ENCODE measurements around the gene NALCN. TPM values are rescaled to one million over a fixed set of nuclear protein-coding genes. Genes with fewer than 3 reads are reported as not detected.

NALCN gene
- total RNA-seq, 3 donors from 2014 or later = 0.10 to 1.4 (median 0.12) TPM

DNA sequence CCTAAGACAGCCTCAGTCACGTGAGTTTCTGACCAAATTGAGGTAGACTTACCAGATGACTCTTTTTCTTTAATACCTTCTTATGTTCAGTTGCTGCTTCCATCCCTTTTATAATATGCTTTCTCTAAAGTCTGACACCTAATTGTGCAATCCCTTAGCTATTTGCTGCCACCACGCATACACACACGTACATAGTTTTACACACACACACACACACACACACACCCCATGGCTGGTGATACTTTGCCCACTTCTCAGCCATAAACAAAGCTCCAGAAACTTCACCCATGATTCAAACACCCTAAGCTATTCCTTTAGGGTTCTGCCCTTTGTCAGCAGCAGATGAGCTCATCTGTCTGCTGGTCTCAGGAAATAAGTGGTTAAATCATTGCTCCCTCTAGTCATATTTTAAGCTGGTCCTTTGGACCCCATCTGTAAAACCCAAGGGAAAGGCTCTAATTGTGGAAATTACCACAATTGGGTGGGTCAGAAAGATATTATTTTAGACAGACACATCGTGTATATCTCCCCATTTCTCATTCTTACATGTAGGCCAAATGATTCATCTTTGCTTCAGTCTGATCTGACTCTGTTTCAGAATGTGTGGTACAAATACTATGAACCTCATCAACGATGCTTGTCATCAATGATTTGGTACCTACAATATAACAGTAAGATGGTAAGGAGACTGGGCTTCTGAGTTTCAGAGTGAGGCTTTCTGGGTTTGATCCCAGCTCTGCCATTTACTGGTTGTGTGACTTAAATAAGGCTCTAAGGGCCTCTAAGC is 69.2 kb downstream of the NALCN start:
- Histone ChIP-seq H3K4me3 (no peak overlapping the region), H3K36me3 (ENCODE audit: low read depth) (no peaks in the 10 kb centered on the region), H3K4me1 (ENCODE audit: low read depth) (no peaks in the 10 kb centered on the region), H3K9me3 (no peaks in the 10 kb centered on the region)
- intact Hi-C loops (cut with DNase I, micrococcal nuclease) = no loop called here
- TF ChIP-seq CTCF (IDR thresholded peaks at IDR 0.05) = no peak
- ATAC-seq (no peak), DNase-seq (no peak)

DNA sequence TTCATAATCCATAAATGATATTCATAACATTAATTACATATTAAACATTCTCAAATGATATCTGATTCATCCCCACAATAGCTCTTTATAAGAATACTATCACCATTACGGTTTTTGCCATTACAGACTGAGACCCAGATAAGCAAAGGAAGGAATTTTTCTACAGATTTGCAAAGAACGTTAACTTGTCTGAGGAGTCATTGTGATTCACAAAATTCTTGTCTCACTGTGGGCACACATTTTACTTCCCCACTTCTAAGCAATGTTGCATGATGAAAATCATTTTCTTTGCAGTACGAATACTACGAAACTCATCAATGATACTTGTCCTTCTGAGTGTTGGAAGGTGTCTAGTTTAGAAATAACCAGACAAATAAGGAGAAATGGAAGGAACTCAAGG is 70.1 kb downstream of the NALCN start:
- no peaks in the 10 kb centered on the region for H3K9me3 ChIP-seq
- intact Hi-C loops (cut with DNase I, micrococcal nuclease) = no loop called here
- no peaks in the 10 kb centered on the region for H3K4me1 ChIP-seq (ENCODE audit: low read depth)
- no peaks in the 10 kb centered on the region for H3K36me3 ChIP-seq (ENCODE audit: low read depth)
- no peak for TF ChIP-seq CTCF (IDR thresholded peaks at IDR 0.05)
- DNase-seq (no peak), ATAC-seq (no peak)
- H3K4me3 ChIP-seq = no peak overlapping the region

DNA sequence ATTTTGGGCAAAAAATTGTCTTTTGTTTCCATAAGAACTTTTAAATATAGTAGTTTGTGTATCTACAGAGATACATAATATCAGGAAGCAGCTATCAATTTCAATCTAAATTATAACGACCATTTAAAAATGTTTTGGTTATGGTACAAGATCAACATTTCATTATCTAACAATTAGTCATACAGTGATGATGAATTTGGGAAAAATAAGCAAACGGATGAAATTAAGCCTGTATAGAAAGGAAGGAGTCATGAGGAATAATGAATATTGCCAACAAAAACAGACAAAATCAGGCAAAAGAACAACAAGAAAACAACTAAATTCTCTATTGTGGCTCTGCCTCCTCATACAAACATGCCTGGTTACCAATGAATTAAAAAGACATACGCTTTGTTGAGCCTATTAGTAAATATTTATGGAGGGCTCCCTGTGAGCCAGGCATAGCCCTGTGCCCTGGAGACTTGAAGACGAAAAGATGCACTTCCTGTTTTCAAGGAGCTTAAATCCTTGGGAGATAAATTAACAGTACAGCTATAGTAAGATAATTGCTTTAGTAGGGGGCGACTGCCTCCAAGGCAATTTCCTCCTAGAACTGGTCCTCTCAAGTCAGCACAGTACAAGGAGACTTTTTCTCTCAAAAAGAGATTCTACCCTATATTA is 73.0 kb downstream of the NALCN start:
- DNase-seq (no peak), ATAC-seq (no peak)
- intact Hi-C loops (cut with DNase I, micrococcal nuclease) = no loop called here
- no peaks in the 10 kb centered on the region for H3K36me3 ChIP-seq (ENCODE audit: low read depth)
- no peak overlapping the region for H3K4me3 ChIP-seq
- no peaks in the 10 kb centered on the region for H3K4me1 ChIP-seq (ENCODE audit: low read depth)
- TF ChIP-seq CTCF (IDR thresholded peaks at IDR 0.05) = no peak
- H3K9me3 ChIP-seq = no peaks in the 10 kb centered on the region

GRCh38 chr13:101341464-101341863 is 74.8 kb downstream of the NALCN start:
- DNase-seq = no peak
- Histone ChIP-seq H3K36me3 (ENCODE audit: low read depth) (no peaks in the 10 kb centered on the region), H3K9me3 (no peaks in the 10 kb centered on the region), H3K4me1 (ENCODE audit: low read depth) (no peaks in the 10 kb centered on the region), H3K4me3 (no peak overlapping the region)
- no peak for ATAC-seq
- no peak for TF ChIP-seq CTCF (IDR thresholded peaks at IDR 0.05)
- intact Hi-C loops (cut with DNase I, micrococcal nuclease) = no loop called here

GRCh38 chr13:101339202-101339601 is 77.1 kb downstream of the NALCN start:
- ATAC-seq = no peak
- intact Hi-C loops (cut with DNase I, micrococcal nuclease) = no loop called here

More at GRCh38 chr13:101339202-101339601, 77.1 kb downstream of the NALCN start:
- DNase-seq = no peak
- H3K36me3 ChIP-seq (ENCODE audit: low read depth) = no peaks in the 10 kb centered on the region
- H3K9me3 ChIP-seq = no peaks in the 10 kb centered on the region
- H3K4me1 ChIP-seq (ENCODE audit: low read depth) = no peaks in the 10 kb centered on the region
- no peak overlapping the region for H3K4me3 ChIP-seq
- no peak for TF ChIP-seq CTCF (IDR thresholded peaks at IDR 0.05)
